Bronchial epithelial cell (primary cell): ENCODE data around the gene RHBDL2. TPM values are rescaled to one million over a fixed set of nuclear protein-coding genes. Genes with fewer than 3 reads are reported as not detected.
A peak's percentile ranks its signal among the peaks of the same experiment; 100 is the strongest.

Experiments
- DNase-seq: peaks from one replicate; pipeline ENCODE4 v3.0.0-alpha.2; 2010; ENCODE audit warnings: low read depth
- FAIRE-seq: peaks from 2 replicates; lab custom pipeline; 2011; peaks lifted over from hg19 to GRCh38; lab: Jason Lieb, UNC
- H3K27me3 ChIP-seq: 2 replicates; pipeline ENCODE4 v1.5.1; 2011; ENCODE audit warnings: low read length; ENCODE audit not compliant: control insufficient read depth, insufficient read depth
- H3K36me3 ChIP-seq: 2 replicates; pipeline ENCODE4 v1.5.1; 2011; ENCODE audit warnings: low read length; ENCODE audit not compliant: control insufficient read depth, insufficient read depth
- H3K4me3 ChIP-seq: 2 replicates; pipeline ENCODE4 v1.5.1; 2011; ENCODE audit warnings: mild to moderate bottlenecking, low read depth, low read length, control low read depth
- total RNA-seq: library from RNA; depleted of rRNA; stranded (reverse); fragments of >200 nt; gene quantifications from 2 replicates; pipeline ENCODE4 v1.2.1, GENCODE V29; 2014
- TF ChIP-seq, protein P1 (sequence below): IDR thresholded peaks from 2 replicates; pipeline ENCODE4 v1.5.1; 2011; ENCODE audit warnings: mild to moderate bottlenecking, moderate library complexity, low read length, control low read depth, inconsistent platforms; ENCODE audit not compliant: insufficient read depth, severe bottlenecking

The RHBDL2 gene
- total RNA-seq, 1 donor from 2014 or later, result 5.0 TPM

DNA sequence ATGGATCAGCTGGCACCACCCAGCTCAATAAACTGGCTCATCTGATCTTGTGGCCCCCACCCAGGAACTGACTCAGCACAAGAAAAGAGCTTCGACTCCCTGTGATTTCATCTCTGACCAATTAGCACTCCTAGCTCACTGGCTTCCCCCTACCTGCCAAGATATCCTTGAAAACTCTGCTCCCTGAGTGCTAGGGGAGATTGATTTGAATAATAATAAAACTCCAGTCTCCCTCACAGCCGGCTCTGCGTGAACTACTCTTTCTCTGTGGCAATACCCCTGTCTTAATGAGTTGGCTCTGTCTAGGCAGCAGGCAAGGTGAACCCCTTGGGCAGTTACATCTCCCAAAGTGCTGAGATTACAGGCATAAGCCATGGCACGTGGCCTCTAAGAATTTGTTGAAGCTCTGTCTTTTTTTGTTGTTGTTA lies 11.8 kb upstream of the RHBDL2 start:
- DNase-seq (peak; percentile 78), FAIRE-seq (no peak)
- Histone ChIP-seq H3K4me3 (no peak overlapping the region), H3K27me3 (no peaks in the 10 kb centered on the region), H3K36me3 (no peaks in the 10 kb centered on the region)
- TF ChIP-seq, protein P1, sequence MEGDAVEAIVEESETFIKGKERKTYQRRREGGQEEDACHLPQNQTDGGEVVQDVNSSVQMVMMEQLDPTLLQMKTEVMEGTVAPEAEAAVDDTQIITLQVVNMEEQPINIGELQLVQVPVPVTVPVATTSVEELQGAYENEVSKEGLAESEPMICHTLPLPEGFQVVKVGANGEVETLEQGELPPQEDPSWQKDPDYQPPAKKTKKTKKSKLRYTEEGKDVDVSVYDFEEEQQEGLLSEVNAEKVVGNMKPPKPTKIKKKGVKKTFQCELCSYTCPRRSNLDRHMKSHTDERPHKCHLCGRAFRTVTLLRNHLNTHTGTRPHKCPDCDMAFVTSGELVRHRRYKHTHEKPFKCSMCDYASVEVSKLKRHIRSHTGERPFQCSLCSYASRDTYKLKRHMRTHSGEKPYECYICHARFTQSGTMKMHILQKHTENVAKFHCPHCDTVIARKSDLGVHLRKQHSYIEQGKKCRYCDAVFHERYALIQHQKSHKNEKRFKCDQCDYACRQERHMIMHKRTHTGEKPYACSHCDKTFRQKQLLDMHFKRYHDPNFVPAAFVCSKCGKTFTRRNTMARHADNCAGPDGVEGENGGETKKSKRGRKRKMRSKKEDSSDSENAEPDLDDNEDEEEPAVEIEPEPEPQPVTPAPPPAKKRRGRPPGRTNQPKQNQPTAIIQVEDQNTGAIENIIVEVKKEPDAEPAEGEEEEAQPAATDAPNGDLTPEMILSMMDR, result no peak

DNA sequence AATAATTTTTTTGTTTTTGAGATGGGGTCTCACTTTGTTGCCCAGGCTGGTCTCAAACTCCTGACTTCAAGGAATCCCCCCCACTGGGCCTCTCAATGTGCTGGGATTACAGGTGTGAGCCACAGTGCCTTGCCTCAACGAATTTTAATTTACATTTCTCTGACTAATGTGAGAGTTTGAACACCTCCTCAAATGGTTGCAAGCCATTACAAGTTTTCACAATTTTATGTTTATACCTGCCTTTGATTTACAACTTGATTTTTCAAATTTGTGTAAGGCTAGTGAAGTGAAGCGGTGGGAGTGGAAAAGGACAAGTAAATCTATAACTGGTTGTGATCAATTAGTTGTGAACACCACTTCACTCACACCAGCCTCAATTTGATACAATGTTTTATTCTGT lies 8.9 kb upstream of the RHBDL2 start:
- FAIRE-seq (no peak), DNase-seq (peak; percentile 78)
- Histone ChIP-seq H3K4me3 (peak overlapping the region; percentile 7), H3K27me3 (no peaks in the 10 kb centered on the region), H3K36me3 (no peaks in the 10 kb centered on the region)
- TF ChIP-seq, protein P1, result no peak

DNA sequence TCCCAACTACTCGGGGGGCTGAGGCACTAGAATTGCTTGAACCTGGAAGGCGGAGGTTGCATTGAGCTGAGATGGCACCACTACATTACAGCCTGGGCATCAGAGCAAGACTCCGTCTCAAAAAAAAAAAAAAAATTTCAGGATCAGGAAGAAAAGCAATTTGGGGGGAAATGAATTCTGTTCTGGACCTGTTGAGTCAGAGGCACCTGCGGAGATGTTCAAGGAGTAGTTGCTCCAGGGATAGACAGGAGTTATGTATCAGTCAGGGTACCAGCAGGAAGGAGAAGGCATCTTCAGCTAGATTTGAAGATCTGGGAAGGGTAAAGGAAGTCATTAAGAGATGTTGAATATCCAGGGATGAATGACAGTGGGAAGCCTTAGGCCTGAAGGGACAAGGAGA lies 2.9 kb upstream of the RHBDL2 start:
- TF ChIP-seq, protein P1, result no peak
- DNase-seq, result no peak
- FAIRE-seq, result no peak

DNA sequence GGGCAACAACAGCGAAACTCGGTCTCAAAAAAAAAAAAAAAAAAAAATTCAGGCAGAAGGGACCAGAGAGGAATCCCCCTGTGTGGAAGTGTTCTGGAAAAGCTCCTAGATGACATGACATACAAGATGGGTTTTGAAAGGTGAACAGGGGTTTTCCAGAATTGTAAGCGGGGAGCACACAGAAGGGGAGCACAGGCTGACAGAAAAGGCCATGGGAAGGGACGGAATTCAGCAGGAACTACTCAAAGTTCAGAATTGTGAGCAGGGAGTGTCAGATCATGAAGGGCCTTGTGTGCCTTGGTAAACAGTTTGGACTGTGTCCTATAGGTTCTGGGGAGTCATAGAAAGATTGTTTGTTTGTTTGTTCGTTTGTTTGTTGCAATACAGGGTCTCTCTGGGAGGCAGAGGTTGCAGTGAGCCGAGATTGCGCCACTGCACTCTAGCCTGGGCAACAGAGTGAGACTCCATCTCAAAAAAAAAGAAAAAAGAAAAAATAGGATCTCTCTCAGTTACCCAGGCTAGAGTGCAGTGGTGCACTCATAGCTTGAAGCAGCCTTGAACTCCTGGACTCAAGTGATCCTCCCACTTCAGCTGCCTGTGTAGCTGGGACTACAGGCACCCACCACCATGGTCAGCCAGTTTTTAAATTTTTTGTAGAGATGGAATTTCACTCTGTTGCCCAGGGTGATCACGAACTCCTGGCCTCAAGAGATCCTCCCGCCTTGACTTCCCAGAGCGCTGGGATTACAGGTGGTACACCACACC lies 1.2 kb upstream of the RHBDL2 start:
- FAIRE-seq (no peak), DNase-seq (no peak)
- TF ChIP-seq, protein P1, result no peak
- Histone ChIP-seq H3K27me3 (no peaks in the 10 kb centered on the region), H3K4me3 (no peak overlapping the region), H3K36me3 (peaks cover 2% of the 10 kb centered on the region)

More for the DNA sequence above, 2.9 kb upstream of the RHBDL2 start:
- Histone ChIP-seq H3K36me3 (no peaks in the 10 kb centered on the region), H3K4me3 (no peak overlapping the region), H3K27me3 (no peaks in the 10 kb centered on the region)

DNA sequence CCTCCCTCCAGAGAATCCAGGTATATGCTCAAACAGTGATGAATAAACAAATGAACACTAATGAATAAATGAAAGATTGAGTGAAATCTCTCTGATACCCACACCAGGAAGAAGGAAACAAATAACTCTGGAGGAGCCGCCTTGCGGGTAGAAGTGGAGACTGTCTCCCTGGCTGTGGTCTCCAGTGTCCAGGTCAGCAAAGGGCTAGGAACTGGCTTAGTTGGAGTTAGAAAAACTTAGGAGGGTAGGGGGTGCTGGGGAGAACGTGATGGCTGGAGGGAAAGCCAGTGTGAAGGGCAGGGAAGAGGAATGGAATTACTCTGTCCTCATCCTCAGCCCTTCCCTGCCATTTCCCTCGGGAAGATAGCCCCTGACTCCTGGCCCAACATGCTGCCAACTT lies 537 bp downstream of the RHBDL2 start:
- no peak for FAIRE-seq
- TF ChIP-seq, protein P1, result peak; percentile 15
- Histone ChIP-seq H3K4me3 (peak overlapping the region; percentile 91), H3K27me3 (no peaks in the 10 kb centered on the region), H3K36me3 (peaks cover 2% of the 10 kb centered on the region)
- peak; percentile 19 for DNase-seq
